ENCODE measurements around the gene CTBP1. TPM values are rescaled to one million over a fixed set of nuclear protein-coding genes. Genes with fewer than 3 reads are reported as not detected.

The CTBP1 gene
- polyA plus RNA-seq, 1 donor (not counting 4 experiments of a cell fraction or from before 2014, with no cell fraction given), result 46.9 TPM

GRCh38 chr4:1192493-1193205 lies 56.3 kb downstream of the CTBP1 start:
- no peak for DNase-seq (ENCODE audit: low read depth, low spot score)
- Histone ChIP-seq H4K20me1 (ENCODE audit: control insufficient read depth, extremely low read depth, insufficient read depth, low read length) (peaks cover 2% of the 10 kb centered on the region), H2AFZ (ENCODE audit: control insufficient read depth, low read length) (peak overlapping the region; percentile 49), H3K9me1 (ENCODE audit: control insufficient read depth, extremely low read depth, insufficient read depth, low read length) (no peaks in the 10 kb centered on the region), H3K9ac (ENCODE audit: control insufficient read depth, extremely low read depth, insufficient read depth, low read length) (peak overlapping the region; percentile 52), H3K4me2 (ENCODE audit: control insufficient read depth, extremely low read depth, insufficient read depth, low read depth, low read length) (peak overlapping the region; percentile 74), H3K4me1 (ENCODE audit: control insufficient read depth, extremely low read depth, insufficient read depth, low read length) (peaks cover 19% of the 10 kb centered on the region), H3K27ac (ENCODE audit: control insufficient read depth, insufficient read depth, low read length) (peak overlapping the region; percentile 20), H3K79me2 (ENCODE audit: control insufficient read depth, insufficient read depth, low read length) (no peaks in the 10 kb centered on the region), H3K9me3 (ENCODE audit: control insufficient read depth, low read depth, low read length) (no peaks in the 10 kb centered on the region), H3K27me3 (ENCODE audit: control insufficient read depth, extremely low read depth, insufficient read depth, low read length) (no peaks in the 10 kb centered on the region), H3K4me3 (ENCODE audit: control insufficient read depth in 2 of 3, extremely low read depth in 1 of 3, insufficient read depth in 2 of 3, low read depth in 1 of 3, low read length in 3 of 3) (peak overlapping the region in 1 of 3 experiments; percentile 48), H3K36me3 (ENCODE audit: control insufficient read depth in 2 of 2, extremely low read depth in 1 of 2, insufficient read depth in 2 of 2, low read length in 2 of 2) (no peaks in the 10 kb centered on the region)
- TF ChIP-seq EZH2 (IDR thresholded peaks at IDR 0.05; ENCODE audit: low read length), result no peak
- no peak for TF ChIP-seq CTCF (optimal IDR thresholded peaks at IDR 0.05 in 1 of 3, IDR thresholded peaks at IDR 0.05 in 1 of 3, conservative IDR thresholded peaks at IDR 0.05 in 1 of 3; ENCODE audit: extremely low read depth in 1 of 3, insufficient read depth in 2 of 3, low read length in 3 of 3)
- dilution Hi-C loops (cut with MboI; ENCODE audit: extremely low pct_ligation_motif_present, low sequenced_read_pairs), result no loop called here
- FAIRE-seq, result no peak

DNA sequence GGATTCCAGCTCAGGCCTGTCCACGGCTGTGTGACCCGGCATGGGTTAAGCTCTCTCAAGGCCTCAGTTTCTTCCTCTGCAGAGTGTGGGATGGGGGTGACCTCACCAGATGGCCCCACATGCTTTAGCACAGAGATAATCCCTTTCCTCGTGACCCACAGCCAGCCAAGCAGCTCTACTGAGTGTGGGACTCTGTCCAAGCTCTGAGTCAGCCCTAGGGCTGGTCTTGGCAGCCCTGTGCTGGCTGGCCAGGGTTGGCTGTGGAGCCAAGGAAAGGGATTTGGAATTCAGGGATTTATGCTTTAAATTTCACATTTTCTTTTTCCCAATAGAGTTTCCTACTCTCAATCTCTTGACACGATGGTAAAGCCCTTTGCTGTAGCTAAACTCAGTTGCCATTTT lies 56.8 kb downstream of the CTBP1 start:
- Histone ChIP-seq H3K4me2 (ENCODE audit: control insufficient read depth, extremely low read depth, insufficient read depth, low read depth, low read length) (peak overlapping the region; percentile 74), H3K79me2 (ENCODE audit: control insufficient read depth, insufficient read depth, low read length) (no peaks in the 10 kb centered on the region), H3K36me3 (ENCODE audit: control insufficient read depth in 2 of 2, extremely low read depth in 1 of 2, insufficient read depth in 2 of 2, low read length in 2 of 2) (no peaks in the 10 kb centered on the region), H2AFZ (ENCODE audit: control insufficient read depth, low read length) (peak overlapping the region; percentile 49), H3K9me1 (ENCODE audit: control insufficient read depth, extremely low read depth, insufficient read depth, low read length) (no peaks in the 10 kb centered on the region), H3K9ac (ENCODE audit: control insufficient read depth, extremely low read depth, insufficient read depth, low read length) (peak overlapping the region; percentile 52), H3K4me3 (ENCODE audit: control insufficient read depth in 2 of 3, extremely low read depth in 1 of 3, insufficient read depth in 2 of 3, low read depth in 1 of 3, low read length in 3 of 3) (peak overlapping the region in 1 of 3 experiments; percentile 48), H3K4me1 (ENCODE audit: control insufficient read depth, extremely low read depth, insufficient read depth, low read length) (peaks cover 19% of the 10 kb centered on the region), H4K20me1 (ENCODE audit: control insufficient read depth, extremely low read depth, insufficient read depth, low read length) (peaks cover 2% of the 10 kb centered on the region), H3K9me3 (ENCODE audit: control insufficient read depth, low read depth, low read length) (no peaks in the 10 kb centered on the region), H3K27ac (ENCODE audit: control insufficient read depth, insufficient read depth, low read length) (peak overlapping the region; percentile 20), H3K27me3 (ENCODE audit: control insufficient read depth, extremely low read depth, insufficient read depth, low read length) (no peaks in the 10 kb centered on the region)
- dilution Hi-C loops (cut with MboI; ENCODE audit: extremely low pct_ligation_motif_present, low sequenced_read_pairs), result no loop called here
- peak; percentile 40 for DNase-seq (ENCODE audit: low read depth, low spot score)
- FAIRE-seq, result peak; percentile 97
- no peak for TF ChIP-seq CTCF (optimal IDR thresholded peaks at IDR 0.05 in 1 of 3, IDR thresholded peaks at IDR 0.05 in 1 of 3, conservative IDR thresholded peaks at IDR 0.05 in 1 of 3; ENCODE audit: extremely low read depth in 1 of 3, insufficient read depth in 2 of 3, low read length in 3 of 3)
- TF ChIP-seq EZH2 (IDR thresholded peaks at IDR 0.05; ENCODE audit: low read length), result no peak

All from keratinocyte (primary cell).